ENCODE data around the gene TFF3. TPM values are rescaled to one million over a fixed set of nuclear protein-coding genes. Genes with fewer than 3 reads are reported as not detected.

Gene TFF3
- total RNA-seq, 1 donor, result not detected

Other genes starting within 250 kb of the TFF3 start
- gene UMODL1, start 244.1 kb downstream of the TFF3 start, total RNA-seq, result under 0.01 TPM in 1 of 2 replicates, not detected in the other
- under 0.01 and 0.72 TPM in 2 replicates for gene ABCG1, start 96.3 kb downstream of the TFF3 start, total RNA-seq
- not detected in 2 replicates for gene TFF2, start 35.6 kb upstream of the TFF3 start, total RNA-seq
- gene TFF1, start 51.1 kb upstream of the TFF3 start, total RNA-seq, result not detected in 2 replicates
- not detected in 2 replicates for gene TMPRSS3, start 80.6 kb upstream of the TFF3 start, total RNA-seq
- gene UBASH3A, start 88.5 kb upstream of the TFF3 start, total RNA-seq, result not detected in 2 replicates
- gene RSPH1, start 180.8 kb upstream of the TFF3 start, total RNA-seq, result 0.29 TPM in 1 of 2 replicates, not detected in the other
- 5.9 and 6.9 TPM in 2 replicates for gene SLC37A1, start 198.4 kb upstream of the TFF3 start, total RNA-seq